Immature natural killer cell (primary cell): ENCODE measurements around the gene TRRAP. TPM values are rescaled to one million over a fixed set of nuclear protein-coding genes. Genes with fewer than 3 reads are reported as not detected.

ENCODE experiments used
- DNase-seq, 3 donors: peaks; one replicate each; pipeline ENCODE4 v3.0.0; 2022; ENCODE audit warnings: mixed read lengths in 1 of 3
- H3K27ac Mint-ChIP-seq, 6 donors: one replicate each; pipeline ENCODE4 v1.8.0; 2020; ENCODE audit warnings: mixed read lengths in 6 of 6, mild to moderate bottlenecking in 5 of 6, inconsistent platforms in 4 of 6, moderate library complexity in 3 of 6
- H3K27me3 Mint-ChIP-seq, 3 donors: one replicate each; pipeline ENCODE4 v1.8.0; 2020 to 2021; ENCODE audit warnings: low read depth in 3 of 3, mild to moderate bottlenecking in 3 of 3, mixed read lengths in 3 of 3, moderate library complexity in 3 of 3, inconsistent platforms in 1 of 3
- H3K36me3 Mint-ChIP-seq, 3 donors: one replicate each; pipeline ENCODE4 v1.8.0; 2020; ENCODE audit warnings: mixed read lengths in 3 of 3, inconsistent platforms in 2 of 3, mild to moderate bottlenecking in 2 of 3
- H3K4me1 Mint-ChIP-seq, 2 donors: one replicate each; pipeline ENCODE4 v1.8.0; 2020; ENCODE audit warnings: inconsistent platforms in 2 of 2, mild to moderate bottlenecking in 2 of 2, mixed read lengths in 2 of 2, moderate library complexity in 1 of 2
- H3K4me3 Mint-ChIP-seq, 5 donors: one replicate each; pipeline ENCODE4 v1.8.0; 2020; ENCODE audit warnings: mild to moderate bottlenecking in 5 of 5, mixed read lengths in 5 of 5, inconsistent platforms in 3 of 5, moderate library complexity in 3 of 5
- H3K9me3 Mint-ChIP-seq, 6 donors: one replicate each; pipeline ENCODE4 v1.8.0; 2020; ENCODE audit warnings: mild to moderate bottlenecking in 6 of 6, mixed read lengths in 6 of 6, inconsistent platforms in 4 of 6, moderate library complexity in 3 of 6
- polyA plus RNA-seq, 3 donors: library from polyadenylated mRNA; unstranded; fragments of 300-500 nt; fragmentation: Illumina TruSeq; gene quantifications; one replicate each; pipeline ENCODE4 v1.2.3, GENCODE V29; 2021

The TRRAP gene
- polyA plus RNA-seq, 3 donors from 2014 or later: 1.6 to 6.0 (median 1.8) TPM

DNA sequence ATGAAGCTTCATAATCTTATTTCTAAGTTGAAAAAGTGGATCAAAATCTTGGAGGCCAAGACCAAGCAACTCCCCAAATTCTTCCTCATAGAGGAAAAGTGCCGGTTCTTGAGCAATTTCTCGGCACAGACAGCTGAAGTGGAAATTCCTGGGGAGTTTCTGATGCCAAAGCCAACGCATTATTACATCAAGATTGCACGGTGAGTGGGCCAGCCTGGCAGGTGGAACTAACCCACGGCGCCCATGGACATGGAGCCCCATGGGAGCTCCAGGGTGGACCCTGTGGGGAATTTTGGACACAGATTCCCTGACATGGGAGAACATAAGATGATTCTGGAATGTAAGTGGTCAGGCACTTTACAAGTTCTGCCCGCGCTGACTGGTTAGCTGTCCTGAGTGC lies 125.9 kb downstream of the TRRAP start:
- Mint-ChIP-seq H3K27me3 (peaks cover 0 to 3% (median 3%) of the 10 kb centered on the region in 3 donors), H3K36me3 (peaks cover 15 to 25% (median 15%) of the 10 kb centered on the region in 3 donors), H3K9me3 (no peaks in the 10 kb centered on the region), H3K27ac (no peak overlapping the region), H3K4me3 (no peak overlapping the region), H3K4me1 (peaks cover 0 to 2% of the 10 kb centered on the region in 2 donors)
- DNase-seq: no peak

GRCh38 chr7:99004781-99005500 lies 126.6 kb downstream of the TRRAP start:
- Mint-ChIP-seq H3K27ac (peak overlapping the region in 2 of 6 donors; percentile 43 to 48), H3K27me3 (peaks cover 0 to 3% (median 3%) of the 10 kb centered on the region in 3 donors), H3K9me3 (no peaks in the 10 kb centered on the region), H3K4me3 (no peak overlapping the region), H3K4me1 (peaks cover 0 to 2% of the 10 kb centered on the region in 2 donors), H3K36me3 (peaks cover 15 to 21% (median 15%) of the 10 kb centered on the region in 3 donors)
- DNase-seq: no peak

DNA sequence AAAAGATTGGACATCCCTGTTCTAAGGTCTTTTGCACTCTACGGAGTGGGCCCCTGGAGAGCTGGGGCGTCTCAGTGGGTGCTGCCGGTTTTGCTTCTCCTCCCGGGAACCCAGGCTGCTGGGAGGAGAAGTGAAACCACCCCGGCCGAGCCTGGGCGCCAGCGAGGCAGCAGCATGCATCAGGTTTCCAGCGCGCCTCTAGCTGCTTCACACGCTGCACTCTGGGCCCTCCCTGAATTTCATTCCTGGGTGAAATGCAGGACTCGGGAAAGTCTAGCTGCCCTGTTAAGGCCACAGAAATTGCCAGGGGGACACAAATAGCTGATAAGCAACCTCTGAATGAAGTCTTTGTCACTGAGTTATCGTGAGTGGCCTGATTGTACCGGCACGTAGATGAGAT lies 127.4 kb downstream of the TRRAP start:
- DNase-seq: no peak
- peaks cover 0 to 2% of the 10 kb centered on the region in 2 donors for H3K4me1 Mint-ChIP-seq
- H3K36me3 Mint-ChIP-seq: peaks cover 21 to 27% (median 21%) of the 10 kb centered on the region in 3 donors
- no peak overlapping the region for H3K4me3 Mint-ChIP-seq
- peaks cover 0 to 3% (median 3%) of the 10 kb centered on the region in 3 donors for H3K27me3 Mint-ChIP-seq
- H3K27ac Mint-ChIP-seq: no peak overlapping the region
- H3K9me3 Mint-ChIP-seq: no peaks in the 10 kb centered on the region

DNA sequence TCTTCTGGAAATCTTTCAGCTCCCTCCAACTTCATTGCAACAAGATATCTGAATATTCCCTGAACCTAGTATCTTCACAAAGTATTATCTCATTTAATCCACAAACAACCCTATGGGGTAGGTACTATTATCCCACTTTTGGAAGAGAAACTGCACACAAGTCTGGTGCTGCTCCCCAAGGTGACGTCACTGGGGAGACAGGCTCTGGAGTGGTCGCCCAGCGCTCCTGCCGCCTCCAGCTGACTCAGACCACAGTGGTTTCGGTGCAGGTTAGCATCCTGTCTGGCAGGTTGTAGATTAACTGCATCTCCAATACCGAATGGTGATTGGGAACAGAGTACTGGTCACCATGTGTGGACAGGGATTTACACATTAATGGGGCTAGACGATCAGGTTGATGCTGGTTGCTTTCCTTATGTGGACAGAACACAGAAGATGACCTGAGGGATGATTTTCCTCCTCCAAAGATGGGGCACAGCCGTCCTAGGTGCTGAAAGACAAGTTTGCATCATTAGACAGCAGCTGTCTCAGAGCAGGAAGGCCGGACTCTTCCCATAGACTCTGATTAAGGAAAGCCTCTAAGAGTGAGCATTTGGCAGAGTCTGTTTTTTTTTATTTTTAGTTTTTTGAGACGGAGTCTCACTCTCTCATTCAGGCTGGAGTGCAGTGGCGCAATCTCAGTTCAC lies 128.6 kb downstream of the TRRAP start:
- Mint-ChIP-seq H3K27me3 (peaks cover 0 to 3% (median 3%) of the 10 kb centered on the region in 3 donors), H3K9me3 (no peaks in the 10 kb centered on the region), H3K36me3 (peaks cover 20 to 35% (median 23%) of the 10 kb centered on the region in 3 donors), H3K27ac (no peak overlapping the region), H3K4me3 (no peak overlapping the region), H3K4me1 (no peaks in the 10 kb centered on the region)
- DNase-seq: no peak

GRCh38 chr7:99008181-99008631 lies 129.9 kb downstream of the TRRAP start:
- Mint-ChIP-seq H3K9me3 (no peaks in the 10 kb centered on the region), H3K36me3 (peaks cover 20 to 47% (median 33%) of the 10 kb centered on the region in 3 donors), H3K4me1 (no peaks in the 10 kb centered on the region), H3K4me3 (no peak overlapping the region), H3K27ac (no peak overlapping the region), H3K27me3 (peaks cover 0 to 3% (median 3%) of the 10 kb centered on the region in 3 donors)
- DNase-seq: no peak

DNA sequence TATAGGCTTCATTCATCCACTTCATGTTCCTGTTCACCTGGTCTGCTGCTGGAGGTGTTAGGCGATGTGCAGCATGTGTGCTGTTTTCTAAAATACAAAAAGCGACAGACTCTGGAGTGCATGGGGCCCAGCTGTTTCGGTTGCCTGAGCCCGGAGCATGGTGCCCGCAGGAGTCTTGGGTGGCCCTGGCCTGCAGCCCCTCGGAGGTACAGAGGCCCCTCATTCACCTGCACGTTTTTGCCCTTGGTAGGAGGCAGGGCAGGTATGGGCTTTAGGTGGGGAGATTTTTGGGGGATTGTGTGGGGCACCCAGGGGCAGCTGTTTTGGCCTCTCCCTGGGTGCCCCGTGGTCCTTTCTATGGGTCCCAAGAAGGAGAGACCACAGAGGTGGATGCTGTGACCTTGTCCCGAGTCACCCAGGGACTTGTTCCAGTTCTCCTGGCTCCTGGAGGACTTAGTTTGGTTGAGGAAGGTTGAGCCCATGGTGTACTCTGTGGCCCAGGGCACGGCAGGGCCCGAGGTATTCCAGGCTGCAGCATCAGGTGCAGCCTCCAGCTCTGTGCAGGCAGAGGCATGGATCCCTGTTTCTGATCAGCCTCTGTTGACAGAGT lies 130.7 kb downstream of the TRRAP start:
- peaks cover 20 to 47% (median 33%) of the 10 kb centered on the region in 3 donors for H3K36me3 Mint-ChIP-seq
- peaks cover 0 to 3% (median 3%) of the 10 kb centered on the region in 3 donors for H3K27me3 Mint-ChIP-seq

GRCh38 chr7:99010281-99010680 lies 131.9 kb downstream of the TRRAP start:
- no peak for DNase-seq
- peaks cover 2 to 5% (median 3%) of the 10 kb centered on the region in 3 donors for H3K27me3 Mint-ChIP-seq
- H3K36me3 Mint-ChIP-seq: peaks cover 23 to 49% (median 41%) of the 10 kb centered on the region in 3 donors
- no peaks in the 10 kb centered on the region for H3K9me3 Mint-ChIP-seq
- H3K4me3 Mint-ChIP-seq: no peak overlapping the region
- peak overlapping the region in 2 of 6 donors; percentile 32 to 34 for H3K27ac Mint-ChIP-seq
- no peaks in the 10 kb centered on the region for H3K4me1 Mint-ChIP-seq

More for the DNA sequence above, 130.7 kb downstream of the TRRAP start:
- no peak for DNase-seq
- no peaks in the 10 kb centered on the region for H3K4me1 Mint-ChIP-seq
- H3K27ac Mint-ChIP-seq: peak overlapping the region in 1 of 6 donors; percentile 29
- no peak overlapping the region for H3K4me3 Mint-ChIP-seq
- no peaks in the 10 kb centered on the region for H3K9me3 Mint-ChIP-seq

DNA sequence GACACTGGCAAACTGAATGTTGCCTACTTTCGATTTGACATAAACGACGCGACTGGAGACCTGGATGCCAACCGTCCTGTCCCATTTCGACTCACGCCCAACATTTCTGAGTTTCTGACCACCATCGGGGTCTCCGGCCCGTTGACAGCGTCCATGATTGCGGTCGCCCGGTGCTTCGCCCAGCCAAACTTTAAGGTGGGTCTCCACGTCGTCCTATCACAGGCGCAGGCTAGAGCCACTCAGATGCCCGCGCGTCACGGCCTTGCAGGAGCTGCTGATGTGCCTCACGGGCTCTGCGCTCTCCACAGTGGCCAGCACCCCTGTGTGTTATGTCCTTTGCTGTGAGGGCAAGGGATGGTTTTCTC lies 133.0 kb downstream of the TRRAP start:
- DNase-seq: no peak
- no peak overlapping the region for H3K4me3 Mint-ChIP-seq
- no peaks in the 10 kb centered on the region for H3K4me1 Mint-ChIP-seq
- H3K27ac Mint-ChIP-seq: no peak overlapping the region
- no peaks in the 10 kb centered on the region for H3K9me3 Mint-ChIP-seq
- H3K27me3 Mint-ChIP-seq: peaks cover 2 to 3% (median 3%) of the 10 kb centered on the region in 3 donors
- H3K36me3 Mint-ChIP-seq: peaks cover 31 to 54% (median 47%) of the 10 kb centered on the region in 3 donors

GRCh38 chr7:99011706-99012404 lies 133.5 kb downstream of the TRRAP start:
- no peaks in the 10 kb centered on the region for H3K4me1 Mint-ChIP-seq
- no peak overlapping the region for H3K27ac Mint-ChIP-seq
- no peak for DNase-seq
- no peak overlapping the region for H3K4me3 Mint-ChIP-seq
- no peaks in the 10 kb centered on the region for H3K9me3 Mint-ChIP-seq
- H3K36me3 Mint-ChIP-seq: peaks cover 32 to 54% (median 48%) of the 10 kb centered on the region in 3 donors
- peaks cover 2 to 3% (median 2%) of the 10 kb centered on the region in 3 donors for H3K27me3 Mint-ChIP-seq

DNA sequence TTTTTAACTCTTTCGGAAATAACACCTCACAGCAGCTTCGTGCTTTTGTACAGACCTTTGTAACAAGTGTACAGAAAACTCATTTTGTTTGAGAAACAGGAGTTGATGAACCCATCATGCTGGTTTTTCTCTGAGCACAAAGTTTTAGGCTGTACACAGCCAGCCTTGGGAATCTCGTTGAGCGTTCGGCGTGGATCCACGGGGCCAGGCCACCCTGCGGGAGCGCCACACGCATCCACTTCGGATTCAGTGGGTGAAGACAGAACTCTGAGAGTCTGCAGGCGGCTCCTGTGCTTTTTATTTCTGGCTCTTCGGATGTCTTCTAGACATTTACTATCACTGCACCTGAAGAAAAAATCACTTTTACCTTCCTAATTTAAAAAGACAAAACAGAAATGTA lies 134.4 kb downstream of the TRRAP start:
- Mint-ChIP-seq H3K4me1 (no peaks in the 10 kb centered on the region), H3K4me3 (no peak overlapping the region), H3K9me3 (no peaks in the 10 kb centered on the region), H3K27me3 (peaks cover 2 to 3% (median 2%) of the 10 kb centered on the region in 3 donors), H3K27ac (no peak overlapping the region), H3K36me3 (peaks cover 32 to 52% (median 46%) of the 10 kb centered on the region in 3 donors)
- DNase-seq: no peak

GRCh38 chr7:99013266-99014112 lies 135.2 kb downstream of the TRRAP start:
- Mint-ChIP-seq H3K9me3 (no peaks in the 10 kb centered on the region), H3K4me3 (no peak overlapping the region), H3K27me3 (peaks cover 2 to 3% (median 2%) of the 10 kb centered on the region in 3 donors), H3K36me3 (peaks cover 35 to 53% (median 46%) of the 10 kb centered on the region in 3 donors), H3K27ac (no peak overlapping the region), H3K4me1 (peaks cover 0 to 4% of the 10 kb centered on the region in 2 donors)
- DNase-seq: no peak

GRCh38 chr7:99014113-99014985 lies 136.0 kb downstream of the TRRAP start:
- H3K4me3 Mint-ChIP-seq: no peak overlapping the region
- peaks cover 0 to 3% (median 2%) of the 10 kb centered on the region in 3 donors for H3K27me3 Mint-ChIP-seq
- peaks cover 41 to 59% (median 51%) of the 10 kb centered on the region in 3 donors for H3K36me3 Mint-ChIP-seq
- no peaks in the 10 kb centered on the region for H3K9me3 Mint-ChIP-seq
- no peak for DNase-seq
- peaks cover 0 to 9% of the 10 kb centered on the region in 2 donors for H3K4me1 Mint-ChIP-seq
- H3K27ac Mint-ChIP-seq: peak overlapping the region in 1 of 6 donors; percentile 12
